Measurements from ENCODE around the gene ASPG. TPM values are rescaled to one million over a fixed set of nuclear protein-coding genes. Genes with fewer than 3 reads are reported as not detected.

The ASPG gene
- total RNA-seq, 1 experiment from 2014 or later, result 0.50 TPM

- DNase-seq (ENCODE audit: extremely low read depth, low read depth), result no peak
Observed at GRCh38 chr14:104104076-104104901, 18.8 kb downstream of the ASPG start.

GRCh38 chr14:104105071-104105821 is 19.7 kb downstream of the ASPG start:
- DNase-seq (ENCODE audit: extremely low read depth, low read depth), result no peak

- DNase-seq (ENCODE audit: extremely low read depth, low read depth), result no peak
Observed at GRCh38 chr14:104105822-104106470, 20.4 kb downstream of the ASPG start.

GRCh38 chr14:104106471-104106991 is 21.0 kb downstream of the ASPG start:
- no peak for DNase-seq (ENCODE audit: extremely low read depth, low read depth)

- no peak for DNase-seq (ENCODE audit: extremely low read depth, low read depth)
Observed at GRCh38 chr14:104107101-104107581, 21.6 kb downstream of the ASPG start.

- DNase-seq (ENCODE audit: extremely low read depth, low read depth), result no peak
Observed at GRCh38 chr14:104107611-104108569, 22.4 kb downstream of the ASPG start.

- no peak for DNase-seq (ENCODE audit: extremely low read depth, low read depth)
Observed at GRCh38 chr14:104108570-104109541, 23.4 kb downstream of the ASPG start.

GRCh38 chr14:104109731-104110361 is 24.3 kb downstream of the ASPG start:
- no peak for DNase-seq (ENCODE audit: extremely low read depth, low read depth)

GRCh38 chr14:104110491-104111209 is 25.1 kb downstream of the ASPG start:
- no peak for DNase-seq (ENCODE audit: extremely low read depth, low read depth)

- DNase-seq (ENCODE audit: extremely low read depth, low read depth), result no peak
Observed at GRCh38 chr14:104111301-104112112, 26.0 kb downstream of the ASPG start.

- DNase-seq (ENCODE audit: extremely low read depth, low read depth), result no peak
Observed at GRCh38 chr14:104112113-104112505, 26.6 kb downstream of the ASPG start.

- DNase-seq (ENCODE audit: extremely low read depth, low read depth), result no peak
Observed at GRCh38 chr14:104112609-104113571, 27.4 kb downstream of the ASPG start.

- no peak for DNase-seq (ENCODE audit: extremely low read depth, low read depth)
Observed at GRCh38 chr14:104113631-104114420, 28.3 kb downstream of the ASPG start.

- no peak for DNase-seq (ENCODE audit: extremely low read depth, low read depth)
Observed at GRCh38 chr14:104114421-104115130, 29.1 kb downstream of the ASPG start.
